ENCODE measurements around the gene PLS1.

- TF ChIP-seq CTCF (conservative IDR thresholded peaks at IDR 0.05) (no peak), EZH2 (IDR thresholded peaks at IDR 0.05; ENCODE audit: low read depth) (no peak)
These were observed 95.3 kb downstream of the PLS1 start for GRCh38 chr3:142691527-142691926.

Measured in PC-9 (cell line).